ENCODE measurements around the gene IL4I1.

The IL4I1 gene

GRCh38 chr19:49859682-49860335 is 36.9 kb downstream of the IL4I1 start:
- H3K4me1 Mint-ChIP-seq: peaks cover 14% of the 10 kb centered on the region

GRCh38 chr19:49858088-49858985 is 38.4 kb downstream of the IL4I1 start:
- no peaks in the 10 kb centered on the region for H3K9me3 Mint-ChIP-seq
- DNase-seq (ENCODE audit: low spot score in 2 of 2) (no peak), ATAC-seq (no peak)
- H3K36me3 Mint-ChIP-seq: peaks cover 97% of the 10 kb centered on the region
- no peak overlapping the region for H3K4me3 Mint-ChIP-seq
- peak overlapping the region; percentile 61 for H3K27ac Mint-ChIP-seq
- H3K4me1 Mint-ChIP-seq: peaks cover 12% of the 10 kb centered on the region

More at GRCh38 chr19:49859682-49860335, 36.9 kb downstream of the IL4I1 start:
- Mint-ChIP-seq H3K36me3 (peaks cover 97% of the 10 kb centered on the region), H3K27ac (no peak overlapping the region), H3K9me3 (no peaks in the 10 kb centered on the region), H3K4me3 (no peak overlapping the region)
- DNase-seq (ENCODE audit: low spot score in 2 of 2) (no peak), ATAC-seq (no peak)

- ATAC-seq (no peak), DNase-seq (ENCODE audit: low spot score in 2 of 2) (no peak)
- no peak overlapping the region for H3K4me3 Mint-ChIP-seq
- peaks cover 93% of the 10 kb centered on the region for H3K36me3 Mint-ChIP-seq
- H3K9me3 Mint-ChIP-seq: no peaks in the 10 kb centered on the region
- H3K4me1 Mint-ChIP-seq: peaks cover 10% of the 10 kb centered on the region
- peak overlapping the region; percentile 61 for H3K27ac Mint-ChIP-seq
These were observed 38.9 kb downstream of the IL4I1 start for GRCh38 chr19:49857838-49858087.

DNA sequence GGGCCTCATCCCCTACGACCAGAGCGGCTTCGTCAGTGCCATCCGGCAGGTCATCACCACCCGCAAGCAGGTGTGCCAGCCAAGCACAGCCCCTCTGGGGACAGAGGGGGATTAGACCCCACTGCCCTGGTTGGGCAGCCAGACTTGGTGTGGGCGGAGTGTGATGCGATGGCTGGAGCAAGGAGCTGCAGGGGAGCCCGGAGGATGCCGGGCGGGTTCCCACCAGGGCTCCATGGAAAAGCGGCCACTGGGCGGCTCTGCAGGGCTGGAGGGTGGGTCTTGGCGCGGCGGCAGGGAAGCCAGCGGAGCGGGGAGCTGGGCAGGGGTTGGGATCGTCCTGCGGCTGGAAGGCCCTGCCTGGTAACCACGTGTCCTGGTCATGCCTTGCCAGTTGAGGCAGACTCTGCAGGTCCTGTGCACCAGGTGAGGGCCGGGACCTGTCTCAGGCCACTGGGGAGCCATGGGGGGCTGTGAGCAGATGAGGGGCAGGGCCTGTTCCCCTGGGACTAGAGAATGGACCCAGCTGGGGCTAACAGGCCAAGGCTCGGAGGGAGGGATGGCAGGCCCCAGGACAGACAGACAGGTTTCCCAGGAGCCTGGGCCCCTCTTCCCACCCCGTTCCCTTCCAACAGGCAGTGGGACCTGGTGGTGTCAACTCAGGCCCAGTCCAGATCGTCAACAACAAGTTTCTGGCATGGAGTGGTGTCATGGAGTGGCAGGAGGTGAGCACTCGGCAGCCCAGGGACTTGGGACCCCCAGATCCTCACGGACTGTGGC is 39.4 kb downstream of the IL4I1 start:
- Mint-ChIP-seq H3K9me3 (no peaks in the 10 kb centered on the region), H3K4me3 (no peak overlapping the region), H3K36me3 (peaks cover 94% of the 10 kb centered on the region), H3K4me1 (peaks cover 15% of the 10 kb centered on the region), H3K27ac (peak overlapping the region; percentile 89)
- ATAC-seq: no peak
- no peak for DNase-seq (ENCODE audit: low spot score in 2 of 2)

GRCh38 chr19:49856574-49857021 is 40.1 kb downstream of the IL4I1 start:
- peaks cover 93% of the 10 kb centered on the region for H3K36me3 Mint-ChIP-seq
- no peak for ATAC-seq

GRCh38 chr19:49855676-49856573 is 40.8 kb downstream of the IL4I1 start:
- peaks cover 86% of the 10 kb centered on the region for H3K36me3 Mint-ChIP-seq
- DNase-seq (ENCODE audit: low spot score in 2 of 2) (peak in 1 of 2 donors; percentile 50), ATAC-seq (no peak)
- peak overlapping the region; percentile 89 for H3K27ac Mint-ChIP-seq
- no peaks in the 10 kb centered on the region for H3K9me3 Mint-ChIP-seq
- peaks cover 19% of the 10 kb centered on the region for H3K4me1 Mint-ChIP-seq
- no peak overlapping the region for H3K4me3 Mint-ChIP-seq

More at GRCh38 chr19:49856574-49857021, 40.1 kb downstream of the IL4I1 start:
- H3K27ac Mint-ChIP-seq: peak overlapping the region; percentile 89
- H3K4me1 Mint-ChIP-seq: peaks cover 19% of the 10 kb centered on the region
- H3K4me3 Mint-ChIP-seq: no peak overlapping the region
- H3K9me3 Mint-ChIP-seq: no peaks in the 10 kb centered on the region
- no peak for DNase-seq (ENCODE audit: low spot score in 2 of 2)

GRCh38 chr19:49855277-49855675 is 41.4 kb downstream of the IL4I1 start:
- no peak overlapping the region for H3K4me3 Mint-ChIP-seq
- ATAC-seq (no peak), DNase-seq (ENCODE audit: low spot score in 2 of 2) (no peak)
- peaks cover 21% of the 10 kb centered on the region for H3K4me1 Mint-ChIP-seq
- H3K36me3 Mint-ChIP-seq: peaks cover 79% of the 10 kb centered on the region
- H3K27ac Mint-ChIP-seq: peak overlapping the region; percentile 89
- no peaks in the 10 kb centered on the region for H3K9me3 Mint-ChIP-seq

- Mint-ChIP-seq H3K4me3 (no peak overlapping the region), H3K36me3 (peaks cover 73% of the 10 kb centered on the region), H3K27ac (peak overlapping the region; percentile 89), H3K9me3 (no peaks in the 10 kb centered on the region), H3K4me1 (peaks cover 27% of the 10 kb centered on the region)
- peak in 1 of 2 donors; percentile 50 for DNase-seq (ENCODE audit: low spot score in 2 of 2)
- no peak for ATAC-seq
These were observed 42.1 kb downstream of the IL4I1 start for GRCh38 chr19:49854378-49855263.

- no peak overlapping the region for H3K4me3 Mint-ChIP-seq
- peaks cover 66% of the 10 kb centered on the region for H3K36me3 Mint-ChIP-seq
- DNase-seq (ENCODE audit: low spot score in 2 of 2) (no peak), ATAC-seq (no peak)
- H3K4me1 Mint-ChIP-seq: peaks cover 34% of the 10 kb centered on the region
- H3K9me3 Mint-ChIP-seq: peaks cover 3% of the 10 kb centered on the region
- H3K27ac Mint-ChIP-seq: peak overlapping the region; percentile 45
These were observed 42.8 kb downstream of the IL4I1 start for GRCh38 chr19:49853852-49854377.

- peaks cover 53% of the 10 kb centered on the region for H3K36me3 Mint-ChIP-seq
- H3K9me3 Mint-ChIP-seq: peaks cover 3% of the 10 kb centered on the region
- H3K4me3 Mint-ChIP-seq: peak overlapping the region; percentile 81
- H3K27ac Mint-ChIP-seq: peak overlapping the region; percentile 66
- DNase-seq (ENCODE audit: low spot score in 2 of 2) (peak in 1 of 2 donors; percentile 49), ATAC-seq (no peak)
- H3K4me1 Mint-ChIP-seq: peaks cover 44% of the 10 kb centered on the region
These were observed 44.0 kb downstream of the IL4I1 start for GRCh38 chr19:49852631-49853126.

DNA sequence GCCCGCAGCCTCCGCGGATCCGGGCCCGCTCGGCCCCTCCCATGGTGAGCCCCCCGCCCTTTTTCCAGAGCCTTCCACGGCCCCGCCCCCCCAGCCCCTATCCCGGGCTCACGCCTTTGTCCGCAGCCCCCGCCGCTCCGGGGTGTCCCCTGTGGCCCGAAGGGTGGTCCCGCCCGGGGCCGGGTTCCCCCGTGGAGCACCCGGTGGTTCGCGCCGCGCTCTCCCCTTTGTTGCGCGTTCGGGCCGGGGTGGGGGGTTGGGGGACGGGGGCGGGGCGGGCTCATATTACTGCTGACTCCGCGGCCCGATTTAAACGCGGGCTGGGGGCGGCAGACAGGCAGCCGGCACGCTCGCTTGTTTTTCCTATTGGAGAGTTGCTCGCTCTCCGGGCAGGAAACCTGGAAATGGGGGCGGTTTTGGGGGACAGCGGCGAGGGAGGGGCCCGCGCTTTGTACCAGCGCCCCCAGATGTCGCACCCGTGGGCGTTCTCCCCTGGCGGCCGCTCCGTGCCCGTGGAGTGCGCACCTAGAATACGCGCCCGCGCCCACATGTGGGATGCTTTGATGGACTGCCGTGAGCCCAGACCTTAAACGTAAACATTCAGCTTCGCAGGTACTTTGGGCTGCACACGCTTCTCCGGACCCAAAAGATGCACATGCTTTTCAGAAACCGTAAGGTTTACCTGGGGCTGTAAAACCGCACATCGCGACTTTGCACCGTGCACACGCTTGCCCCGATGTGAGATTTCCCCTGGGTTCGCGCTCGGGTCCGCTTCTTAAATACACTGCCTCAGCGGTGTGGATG is 45.0 kb downstream of the IL4I1 start:
- Mint-ChIP-seq H3K36me3 (peaks cover 43% of the 10 kb centered on the region), H3K27ac (peak overlapping the region; percentile 66), H3K9me3 (peaks cover 3% of the 10 kb centered on the region), H3K4me3 (peak overlapping the region; percentile 81), H3K4me1 (peaks cover 44% of the 10 kb centered on the region)
- DNase-seq (ENCODE audit: low spot score in 2 of 2): peak in 1 of 2 donors; percentile 55
- no peak for ATAC-seq

GRCh38 chr19:49850487-49851342 is 46.0 kb downstream of the IL4I1 start, which contains the start of gene PTOV1:
Gene PTOV1 (plus strand): TSS chr19:49851159.
- H3K4me3 Mint-ChIP-seq: peak within 1 kb of the TSS; percentile 81
- peak; percentile 91 for ATAC-seq
- H3K27ac Mint-ChIP-seq: peak within 1 kb of the TSS; percentile 94
- peaks cover 3% of the 10 kb centered on the region for H3K9me3 Mint-ChIP-seq
- H3K4me1 Mint-ChIP-seq: peaks cover 44% of the 10 kb centered on the region
- peaks cover 34% of the 10 kb centered on the region for H3K36me3 Mint-ChIP-seq
- DNase-seq (ENCODE audit: low spot score in 2 of 2): peak; percentile 97

Data from stimulated activated effector memory CD8-positive, alpha-beta T cell treated with anti-CD3 and anti-CD28 coated beads, Interleukin-12 subunit alpha, Interleukin-12 subunit beta, amount 100 ng/mL, for 72 hours (primary cell).